Stimulated activated CD4-positive, alpha-beta T cell treated with anti-CD3 and anti-CD28 coated beads, Interleukin-4, amount 100 ng/mL, for 48 hours (primary cell): ENCODE measurements around the gene ENOX1.

Source experiments
- DNase-seq, 2 donors: peaks; one replicate each; pipeline ENCODE4 v3.0.0-alpha.2; 2020; ENCODE audit warnings: low read depth in 2 of 2

Gene ENOX1

DNA sequence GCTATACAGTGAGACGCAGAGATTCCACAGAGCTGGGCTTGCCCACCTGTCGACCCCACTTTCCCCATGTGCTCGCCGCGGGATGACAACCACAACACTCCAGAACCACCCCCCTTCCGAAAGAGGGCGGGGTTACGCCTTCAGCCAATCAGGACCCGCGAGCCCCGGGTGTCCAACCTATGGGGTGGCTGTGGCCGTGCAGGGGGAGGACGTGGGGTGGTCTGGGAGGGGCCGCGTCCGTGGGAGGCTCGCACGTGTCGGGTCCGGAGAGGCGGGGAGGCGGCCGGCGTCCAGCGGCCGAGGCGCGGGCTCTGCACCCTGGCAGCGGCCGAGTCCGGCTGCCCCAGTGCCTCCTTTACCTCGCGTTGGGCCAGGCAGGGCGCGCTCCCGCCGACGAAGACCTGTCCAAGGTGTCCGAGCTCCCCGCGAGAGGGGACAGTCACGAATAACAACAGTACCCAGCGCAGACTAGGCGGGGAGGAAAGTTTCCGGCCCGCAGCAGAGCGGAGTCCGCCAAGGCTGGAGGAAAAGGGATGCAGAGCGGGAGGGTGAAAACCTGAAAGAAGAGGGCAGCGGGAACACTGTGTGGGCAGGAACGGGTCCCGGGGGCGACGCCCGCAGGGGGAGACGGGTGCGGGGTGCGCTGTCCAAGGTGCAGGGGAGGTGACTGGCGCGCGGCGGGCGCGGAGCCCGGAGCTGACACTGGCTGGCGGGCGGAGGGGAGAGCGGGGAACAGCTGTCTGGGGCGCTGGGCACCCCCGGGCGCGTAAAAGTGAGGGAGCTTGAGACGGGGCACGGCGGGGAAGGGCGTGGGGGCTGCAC, 911 bp downstream of the ENOX1 start:
- peak in 1 of 2 donors; percentile 15 for DNase-seq

DNA sequence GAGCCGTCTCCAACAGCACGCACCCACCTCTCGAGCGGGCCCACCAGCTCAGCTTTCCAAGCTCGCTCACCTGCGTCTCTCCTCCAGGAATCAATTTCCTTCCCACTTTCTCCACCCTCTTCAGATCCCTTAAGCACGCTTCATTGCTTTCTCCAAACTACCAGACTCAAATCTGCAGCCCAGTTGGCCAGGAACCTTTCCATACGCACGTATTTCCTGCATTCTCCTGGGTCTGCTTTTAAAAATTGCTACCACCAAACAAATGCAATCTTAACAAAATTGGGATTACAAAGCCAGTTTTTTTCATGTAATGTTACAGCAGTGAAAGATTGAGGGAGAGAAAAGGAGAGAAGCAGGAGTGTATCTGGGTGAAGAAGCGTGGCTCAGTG, 1.5 kb downstream of the ENOX1 start:
- no peak for DNase-seq

DNA sequence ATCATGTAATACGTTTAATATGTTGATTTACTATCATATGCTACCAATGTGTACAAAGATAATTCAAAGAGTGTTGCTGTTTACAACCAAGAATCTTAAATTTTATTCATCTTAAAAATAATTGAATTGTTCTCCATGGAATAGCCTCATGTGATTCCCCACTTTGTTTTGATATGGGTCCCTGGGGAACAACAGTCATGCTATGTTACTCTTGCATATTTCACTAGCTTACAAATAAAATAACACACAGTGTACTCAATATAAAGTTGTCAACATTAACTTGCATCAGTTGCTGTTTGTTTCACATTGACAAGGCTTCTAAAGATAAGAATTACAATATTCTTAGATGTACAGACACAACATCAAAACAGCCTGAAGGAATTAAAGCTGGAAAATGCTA, 2.3 kb downstream of the ENOX1 start:
- DNase-seq, result no peak

DNA sequence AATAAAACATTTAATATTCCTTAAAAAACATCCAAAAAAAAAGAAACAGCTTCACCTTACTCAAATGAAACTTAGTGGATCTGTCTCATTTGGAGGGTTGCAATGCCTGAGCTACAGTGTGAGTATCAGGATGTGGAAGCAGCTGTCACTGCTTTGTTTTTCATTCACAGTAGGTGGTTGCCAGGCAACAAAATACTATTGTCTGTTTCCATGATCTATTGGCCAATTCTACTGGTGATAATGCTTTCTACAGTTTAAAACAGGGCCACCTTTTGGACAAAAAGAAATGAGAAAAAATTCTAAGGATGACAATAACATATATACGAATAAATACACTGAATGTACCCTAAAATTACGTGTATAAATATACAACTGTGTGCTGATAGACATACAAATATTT, 3.0 kb downstream of the ENOX1 start:
- no peak for DNase-seq

DNA sequence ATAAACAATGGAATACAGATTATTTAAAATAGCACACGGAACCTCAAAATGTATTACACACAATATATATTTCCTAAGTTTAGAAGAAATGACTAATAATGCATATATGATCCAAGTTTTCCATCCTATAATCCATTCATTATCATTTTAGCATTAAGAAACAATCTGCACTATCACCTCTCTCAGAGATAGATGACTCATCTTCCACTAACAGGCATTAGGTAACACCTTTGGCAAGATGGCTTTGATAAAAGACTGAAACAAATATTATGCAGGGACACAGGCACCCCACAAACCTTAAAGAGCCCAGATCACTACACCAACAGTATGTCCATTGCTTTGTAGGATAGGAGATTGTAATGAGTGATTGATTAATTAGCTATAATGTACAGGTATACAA, 4.1 kb downstream of the ENOX1 start:
- DNase-seq, result no peak

DNA sequence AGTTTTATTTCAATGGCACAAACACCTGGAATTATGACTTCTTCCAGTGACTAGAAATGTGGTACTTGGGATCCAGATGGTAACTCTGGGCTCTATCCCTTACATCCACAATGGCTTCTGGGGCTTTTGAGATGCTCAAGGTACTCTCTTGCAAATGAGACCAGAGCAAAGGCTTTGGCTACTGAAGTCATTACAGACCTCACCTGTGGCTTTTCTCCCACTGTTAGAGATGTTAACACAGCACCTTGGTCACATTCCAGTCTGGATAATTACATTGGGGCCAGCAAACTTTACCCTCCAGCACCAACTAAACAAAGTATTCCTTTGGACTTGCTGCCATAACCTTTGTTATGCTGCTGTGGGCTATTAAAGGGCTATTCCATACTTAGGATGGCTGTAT, 6.1 kb downstream of the ENOX1 start:
- no peak for DNase-seq

DNA sequence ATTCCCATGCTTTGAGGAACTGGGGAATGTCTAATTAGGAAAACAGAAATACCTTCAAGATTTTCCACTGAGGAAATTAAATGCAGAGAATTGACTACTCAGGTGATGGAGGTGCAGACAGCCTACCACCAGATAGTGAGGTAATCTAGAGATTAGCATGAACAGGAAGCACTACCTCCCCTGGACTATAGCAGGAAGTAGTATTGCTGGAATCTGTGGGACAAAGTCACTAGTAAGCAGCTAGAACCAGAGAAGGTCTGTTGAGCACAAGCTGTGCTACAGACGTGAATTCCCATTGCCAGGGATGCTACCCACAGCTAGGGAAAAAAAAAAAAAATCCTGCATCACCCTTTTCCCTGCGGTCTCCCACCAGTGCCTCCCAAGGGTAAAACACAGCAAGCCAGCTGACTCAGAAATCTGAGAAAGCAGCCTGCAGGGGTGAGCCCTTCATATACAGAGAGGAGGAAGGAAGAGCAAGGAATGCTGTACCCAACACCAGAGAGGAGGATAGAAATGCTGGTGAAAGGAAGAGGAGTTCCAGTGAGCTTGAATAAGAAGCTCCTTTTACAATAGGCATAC, 10.2 kb downstream of the ENOX1 start:
- no peak for DNase-seq

DNA sequence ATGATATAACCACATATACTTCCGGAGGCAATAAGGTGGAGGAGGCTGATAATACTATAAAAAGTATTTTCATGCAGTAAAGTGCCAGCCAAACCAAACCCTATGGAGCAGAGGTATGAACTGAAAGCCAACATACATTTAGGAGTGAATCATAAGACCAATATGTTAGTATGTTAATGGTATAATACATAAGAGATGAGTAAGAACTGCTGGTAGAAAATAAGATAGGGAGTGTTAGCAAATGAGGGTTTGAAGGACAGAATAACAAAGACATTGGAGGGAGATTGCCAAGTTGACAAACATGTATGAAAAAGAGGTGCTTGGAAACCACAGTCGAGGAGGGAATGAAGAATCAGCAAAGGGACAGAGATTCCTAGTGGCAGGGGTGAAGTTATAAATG, 10.8 kb downstream of the ENOX1 start:
- DNase-seq, result no peak

DNA sequence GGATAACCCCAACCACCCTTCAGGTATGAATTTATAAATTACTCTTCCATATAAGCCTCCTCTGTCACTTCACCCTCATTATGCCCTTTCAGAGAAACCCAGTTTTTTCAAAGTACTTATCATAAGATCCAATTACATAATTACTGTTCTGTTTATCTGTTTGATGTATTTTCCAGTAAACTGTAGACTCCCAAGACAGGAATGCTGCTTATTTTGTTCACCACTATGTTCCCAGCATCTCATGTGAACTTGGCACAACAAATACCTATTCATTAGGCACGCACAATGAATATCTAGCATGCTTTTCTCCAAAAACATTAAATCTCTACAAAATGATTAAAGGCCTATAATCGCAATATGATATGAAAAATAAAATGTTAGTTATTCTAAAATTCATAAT, 13.2 kb downstream of the ENOX1 start:
- DNase-seq, result no peak

DNA sequence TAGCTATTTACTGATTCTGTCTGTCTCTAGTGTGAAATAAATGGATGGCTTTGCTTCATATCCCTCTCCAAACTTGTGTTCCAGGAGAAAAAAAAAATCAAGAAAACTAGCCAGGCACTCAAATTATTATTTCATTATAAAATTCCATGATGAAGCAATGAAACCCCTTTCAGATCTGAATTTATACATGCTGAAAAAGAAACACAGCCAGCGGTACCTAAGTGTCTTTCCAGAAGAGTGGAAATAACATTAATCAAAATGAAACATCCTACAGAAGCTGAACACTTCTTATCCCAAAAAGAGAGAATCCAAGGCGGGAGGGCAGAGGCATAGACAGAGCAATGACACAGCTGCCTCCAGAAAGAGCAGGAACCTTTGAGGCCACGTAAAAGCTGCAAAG, 15.9 kb downstream of the ENOX1 start:
- DNase-seq, result no peak

DNA sequence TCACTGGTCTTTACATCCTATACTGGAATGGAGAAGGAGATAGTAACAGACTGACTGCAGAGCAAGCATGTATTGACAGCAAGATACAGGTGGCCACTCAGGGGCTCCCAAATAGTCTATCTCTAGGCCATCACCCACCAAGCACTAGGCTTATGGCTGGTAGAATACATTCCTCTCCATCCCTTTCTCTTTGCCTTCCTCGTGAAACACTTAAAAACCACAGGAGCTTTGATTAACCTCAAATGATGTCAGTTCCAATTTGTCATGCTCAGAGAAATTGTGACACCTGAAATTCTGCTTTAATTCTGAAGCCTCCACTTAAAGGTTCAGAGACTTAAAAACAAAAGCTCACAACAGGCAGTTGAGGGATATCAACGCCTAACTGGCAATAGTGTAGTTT, 17.2 kb downstream of the ENOX1 start:
- DNase-seq, result no peak

DNA sequence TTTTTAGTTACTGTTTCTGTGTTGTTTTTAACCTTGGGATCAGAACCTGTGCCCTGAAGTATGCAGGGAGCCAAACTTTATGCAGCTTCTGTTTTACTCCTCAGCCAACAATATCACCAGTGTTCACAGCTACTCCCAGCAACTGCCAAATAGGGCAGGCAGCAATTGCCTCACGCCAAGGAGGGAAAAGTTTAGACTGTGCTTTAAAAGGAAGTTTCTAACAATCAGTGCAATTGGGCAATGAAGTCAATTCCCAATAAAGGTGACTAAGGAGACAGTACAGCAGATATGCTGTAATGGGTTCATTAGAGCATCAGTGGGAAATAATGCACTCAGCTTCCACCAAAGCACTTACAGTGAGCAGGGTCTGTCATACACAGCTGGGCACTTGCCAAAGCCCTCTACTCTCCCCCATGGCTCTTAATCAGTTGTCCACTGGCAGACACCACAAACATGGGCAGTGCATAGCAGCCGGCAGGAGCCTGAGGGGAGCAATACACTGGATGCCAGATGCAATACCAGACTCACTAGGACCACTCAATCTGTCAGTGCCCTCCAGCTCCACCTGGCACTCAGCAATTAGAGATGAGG, 19.3 kb downstream of the ENOX1 start:
- no peak for DNase-seq

DNA sequence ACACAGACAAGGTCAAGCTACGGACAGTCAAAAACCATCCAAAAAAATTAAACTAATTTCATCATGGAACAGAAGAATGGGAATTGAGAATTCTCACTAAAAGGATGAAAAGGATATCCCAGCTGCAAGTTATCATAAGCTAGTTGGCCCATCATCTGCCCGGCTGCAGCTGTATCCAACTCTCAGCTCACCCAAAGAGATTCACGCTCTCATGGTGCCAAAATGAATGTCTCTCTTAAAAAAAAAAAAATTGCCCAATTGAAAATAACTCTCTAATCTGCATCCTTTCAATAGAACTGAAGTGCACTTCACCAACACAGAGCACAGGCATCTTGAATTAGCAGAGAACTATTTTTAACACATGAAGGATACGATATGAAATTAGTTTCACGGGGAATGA, 20.0 kb downstream of the ENOX1 start:
- no peak for DNase-seq

DNA sequence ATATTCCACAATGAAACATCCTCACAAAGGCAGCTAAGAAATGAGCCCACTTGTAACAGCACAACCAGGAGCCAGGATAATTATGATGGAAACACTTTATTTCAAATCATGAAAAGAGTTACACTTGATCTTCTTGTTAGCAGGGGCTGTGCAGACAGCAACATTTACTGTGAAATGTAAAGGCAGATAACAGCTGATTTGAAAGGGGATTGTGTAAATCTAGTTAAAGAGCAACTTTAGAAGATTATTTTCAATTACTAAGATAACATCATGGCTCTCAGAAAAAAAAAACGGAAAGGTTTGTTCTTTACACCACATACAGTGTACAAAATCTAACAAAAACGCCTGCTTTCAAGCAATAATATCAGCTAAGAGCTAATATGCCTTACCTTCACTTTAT, 22.4 kb downstream of the ENOX1 start:
- no peak for DNase-seq

DNA sequence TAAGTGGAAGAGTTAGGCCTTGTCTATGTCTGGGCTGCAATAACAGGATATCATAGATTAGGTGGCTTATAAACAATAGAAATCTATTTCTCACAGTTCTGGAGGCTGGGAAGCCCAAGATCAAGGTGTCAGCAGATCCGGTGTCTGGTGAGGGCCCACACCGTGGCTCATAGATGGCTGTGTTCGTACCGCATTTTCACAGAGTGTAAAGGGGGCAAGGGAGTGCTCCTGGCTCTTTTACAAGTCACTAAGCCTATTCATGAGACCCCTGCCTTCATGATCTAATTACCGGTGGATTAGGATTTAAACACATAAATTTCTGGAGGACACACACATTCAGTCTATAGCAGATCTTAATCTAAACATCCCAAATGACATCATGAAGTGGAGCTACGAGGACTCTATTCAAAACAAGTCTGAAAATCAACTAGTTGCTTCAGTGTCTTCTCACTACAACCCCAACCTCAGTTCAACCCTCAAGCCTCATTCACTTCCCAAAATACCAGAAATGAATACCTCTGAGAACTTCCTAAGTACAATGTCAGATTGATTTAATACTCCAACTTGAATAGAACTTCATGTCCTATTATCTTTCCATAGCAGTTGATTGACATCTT, 23.5 kb downstream of the ENOX1 start:
- no peak for DNase-seq

DNA sequence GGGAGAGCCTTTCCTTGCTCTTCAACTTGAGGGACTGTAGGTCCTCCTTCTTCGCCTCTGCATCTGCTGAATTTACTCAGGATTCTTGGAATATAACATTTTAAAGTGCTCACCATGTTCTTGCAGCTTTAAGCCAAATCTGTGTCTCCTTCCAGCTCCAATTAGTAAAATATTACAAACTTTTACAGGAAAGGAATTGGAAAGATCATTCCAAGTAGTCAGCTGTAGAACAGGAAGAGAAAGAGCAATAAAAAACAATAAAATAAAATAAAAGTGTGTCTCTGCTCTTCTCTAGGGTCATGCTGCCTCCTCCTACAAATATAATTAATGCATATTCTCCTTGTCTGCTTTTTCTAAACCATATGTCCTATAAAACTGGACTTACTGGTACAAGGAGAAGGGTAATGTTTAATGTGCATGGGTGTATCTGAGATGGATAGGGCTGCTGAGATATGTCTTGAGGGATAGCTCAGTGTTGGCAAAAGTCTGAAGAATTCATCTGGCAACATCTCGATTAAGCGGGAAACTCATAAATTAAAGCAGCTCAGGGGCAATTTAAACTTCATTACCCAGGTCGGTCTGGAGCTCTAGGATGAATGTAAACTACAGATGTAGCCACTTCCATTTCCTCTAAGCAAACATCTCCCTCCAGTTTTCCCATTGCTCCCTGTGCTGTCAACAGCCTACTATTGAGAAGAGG, 25.0 kb downstream of the ENOX1 start:
- no peak for DNase-seq

DNA sequence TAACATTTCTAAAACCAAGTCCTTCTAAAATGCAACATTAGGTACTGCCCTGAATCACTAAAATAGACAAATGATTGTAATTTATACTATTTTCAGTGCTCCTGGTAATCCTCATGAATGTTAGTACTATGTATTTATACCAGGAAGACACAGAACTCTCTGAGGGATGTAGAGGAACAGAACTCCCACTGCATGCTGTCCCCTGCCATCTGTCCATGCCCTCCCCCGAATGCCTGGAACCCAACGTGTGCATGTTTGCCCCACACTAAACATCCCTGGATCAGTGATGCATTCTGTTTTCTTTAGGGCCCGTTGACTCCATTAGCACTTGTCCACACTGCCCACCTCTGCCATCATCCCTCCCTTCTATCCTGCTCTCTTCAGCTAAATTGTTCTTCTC, 26.5 kb downstream of the ENOX1 start:
- no peak for DNase-seq

DNA sequence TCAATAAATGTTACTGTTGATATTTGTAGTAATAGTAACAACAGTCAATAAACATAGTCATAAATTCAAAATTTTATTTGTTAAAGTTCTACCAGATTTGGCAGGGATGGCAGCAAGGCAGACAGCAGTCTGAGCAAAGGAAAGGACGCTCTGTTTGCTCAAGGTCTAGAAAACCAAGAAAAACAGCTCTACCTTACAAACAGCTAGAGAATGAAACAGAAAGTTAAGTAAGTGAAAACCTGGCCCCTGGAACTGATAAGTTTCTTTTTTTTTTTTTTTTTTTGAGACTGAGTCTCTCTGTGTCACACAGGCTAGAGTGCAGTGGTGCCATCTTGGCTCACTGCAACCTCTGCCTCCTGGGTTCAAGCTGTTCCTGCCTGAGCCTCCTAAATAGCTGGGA, 27.9 kb downstream of the ENOX1 start:
- DNase-seq, result no peak

DNA sequence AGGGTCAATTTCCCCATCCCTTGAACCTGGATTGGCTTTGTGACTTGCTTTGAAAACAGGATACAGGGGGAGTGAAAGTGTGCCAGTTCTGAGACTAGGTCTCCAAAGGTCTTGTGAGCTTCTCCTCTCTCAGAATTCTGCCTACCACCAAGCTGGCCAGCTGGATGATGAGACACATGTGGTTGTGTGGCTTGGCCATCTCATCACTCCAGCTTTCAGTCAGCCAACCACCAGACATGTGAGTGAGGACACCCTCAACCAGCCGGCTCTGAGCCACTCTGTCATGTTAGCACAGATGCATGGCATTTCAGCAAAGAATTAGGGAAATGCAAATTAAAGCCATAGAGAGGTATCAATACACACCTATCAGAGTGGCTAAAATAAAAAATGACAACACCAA, 29.5 kb downstream of the ENOX1 start:
- no peak for DNase-seq

DNA sequence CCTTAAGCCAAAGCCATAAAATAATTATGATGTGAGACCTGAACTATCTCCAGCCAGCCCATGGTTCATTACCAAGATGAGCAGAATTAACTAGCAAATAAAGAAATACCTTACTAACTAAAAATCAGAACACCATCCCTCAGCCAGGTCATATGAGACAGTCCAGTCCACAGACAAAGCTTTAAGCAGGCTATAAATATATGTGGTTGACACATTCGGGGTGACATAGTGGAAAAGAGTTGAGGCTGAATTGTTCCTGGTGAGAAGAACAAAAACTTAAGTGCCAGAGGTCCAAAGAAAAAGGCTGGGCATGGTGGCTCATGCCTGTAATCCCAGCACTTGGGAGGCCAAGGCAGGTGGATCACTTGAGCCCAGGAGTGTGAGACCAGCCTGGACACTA, 30.9 kb downstream of the ENOX1 start:
- DNase-seq, result no peak

DNA sequence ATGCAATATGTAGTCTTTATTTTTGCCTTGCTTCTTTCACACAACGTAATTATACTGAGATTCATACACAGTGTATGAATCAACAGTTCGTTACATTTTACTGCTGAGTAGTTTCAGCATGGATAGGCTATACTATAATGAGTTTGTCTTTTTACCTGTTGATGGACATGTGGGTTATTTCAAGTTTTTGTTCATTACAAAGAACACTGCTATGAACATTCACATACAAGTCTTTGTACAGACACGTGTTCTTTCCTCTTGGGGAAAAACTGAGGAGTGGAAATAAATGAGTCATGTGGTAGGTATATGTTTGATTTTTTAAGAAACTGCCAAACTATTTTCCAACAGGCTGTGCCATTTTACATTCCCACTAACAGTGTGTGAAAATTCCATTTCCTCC, 35.1 kb downstream of the ENOX1 start:
- no peak for DNase-seq

DNA sequence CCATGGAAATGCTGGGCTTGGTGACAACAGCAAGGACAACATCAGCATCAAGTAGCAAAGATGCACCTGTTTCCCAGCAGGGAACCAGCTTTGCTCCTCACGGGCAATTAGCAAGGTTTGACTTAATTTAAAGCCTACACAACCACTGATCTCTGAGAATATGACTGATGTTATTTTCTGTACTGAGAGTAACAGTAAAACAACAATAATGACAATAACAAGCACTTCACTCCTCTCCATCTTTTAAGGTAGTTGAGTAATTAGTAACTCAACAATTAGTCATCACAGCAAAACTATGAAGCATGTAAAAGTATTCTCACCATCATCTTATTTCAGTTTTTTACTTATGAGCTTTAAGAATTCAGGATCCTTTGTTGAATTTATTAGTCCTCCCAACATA, 37.3 kb downstream of the ENOX1 start:
- DNase-seq, result no peak
